Neuronal stem cell (in vitro differentiated cells): Measurements from ENCODE around the gene SLC22A23.

Source experiments
- DNase-seq: peaks from one replicate; pipeline ENCODE4 v3.0.0-alpha.2; 2013; ENCODE audit warnings: low spot score
- H2AFZ ChIP-seq: one replicate; pipeline ENCODE4 v1.6.1; 2013; ENCODE audit warnings: mild to moderate bottlenecking, low read length, inconsistent platforms
- H2AK5ac ChIP-seq: 2 replicates; pipeline ENCODE4 v1.6.1; 2013; ENCODE audit warnings: low read depth, mild to moderate bottlenecking, inconsistent platforms, low read length, moderate library complexity, mixed read lengths
- H2BK120ac ChIP-seq: 2 replicates; pipeline ENCODE4 v1.6.1; 2013; ENCODE audit warnings: low read depth, mild to moderate bottlenecking, inconsistent platforms, low read length, moderate library complexity, mixed read lengths
- H2BK12ac ChIP-seq: one replicate; pipeline ENCODE4 v1.6.1; 2013; ENCODE audit warnings: low read length, inconsistent platforms
- H2BK15ac ChIP-seq: 2 replicates; pipeline ENCODE4 v1.6.1; 2013; ENCODE audit warnings: mild to moderate bottlenecking, low read length, inconsistent platforms, mixed read lengths
- H2BK5ac ChIP-seq: one replicate; pipeline ENCODE4 v1.6.1; 2013; ENCODE audit warnings: inconsistent platforms, mild to moderate bottlenecking, low read length, moderate library complexity
- H3K14ac ChIP-seq: one replicate; pipeline ENCODE4 v1.6.1; 2013; ENCODE audit warnings: low read length, inconsistent platforms
- H3K18ac ChIP-seq: 2 replicates; pipeline ENCODE4 v1.6.1; 2013; ENCODE audit warnings: low read length, inconsistent platforms
- H3K23ac ChIP-seq: 2 replicates; pipeline ENCODE4 v1.6.1; 2013; ENCODE audit warnings: low read depth, mild to moderate bottlenecking, mixed read lengths, low read length, inconsistent platforms; ENCODE audit not compliant: poor library complexity
- H3K27ac ChIP-seq: replicated peaks from 3 replicates; pipeline ENCODE4 v1.5.1; 2013; ENCODE audit warnings: low read length, inconsistent platforms
- H3K27me3 ChIP-seq, 3 experiments: 2 replicates each; pipeline ENCODE4 v1.6.1; 2013; ENCODE audit warnings: low read length in 3 of 3, mild to moderate bottlenecking in 2 of 3, inconsistent platforms in 1 of 3, low read depth in 1 of 3, mixed read lengths in 1 of 3, moderate library complexity in 1 of 3; ENCODE audit not compliant: control insufficient read depth in 3 of 3, insufficient read depth in 3 of 3
- H3K36me3 ChIP-seq, 2 donors: replicated peaks in 1 of 2; 2 replicates each; pipeline ENCODE4 v1.6.1; 2013; ENCODE audit warnings: low read length in 2 of 2; ENCODE audit not compliant: control insufficient read depth in 2 of 2, insufficient read depth in 2 of 2
- H3K4ac ChIP-seq: 2 replicates; pipeline ENCODE4 v1.6.1; 2013; ENCODE audit warnings: inconsistent platforms, mild to moderate bottlenecking, low read length, moderate library complexity
- H3K4me1 ChIP-seq, 2 donors: 1 replicate in 1 of 2; 2 replicates in 1 of 2; pipeline ENCODE4 v1.6.1; 2013; ENCODE audit warnings: low read length in 2 of 2, low read depth in 1 of 2; ENCODE audit not compliant: control insufficient read depth in 2 of 2, insufficient read depth in 1 of 2
- H3K4me2 ChIP-seq: one replicate; pipeline ENCODE4 v1.6.1; 2013; ENCODE audit warnings: mild to moderate bottlenecking, low read length, inconsistent platforms; ENCODE audit not compliant: insufficient read depth, poor library complexity, severe bottlenecking
- H3K4me3 ChIP-seq, 2 donors: 2 replicates each; pipeline ENCODE4 v1.5.1; 2013; ENCODE audit warnings: low read length in 2 of 2, mild to moderate bottlenecking in 2 of 2, inconsistent platforms in 1 of 2, moderate library complexity in 1 of 2
- H3K79me1 ChIP-seq: one replicate; pipeline ENCODE4 v1.6.1; 2013; ENCODE audit warnings: low read depth, mild to moderate bottlenecking, inconsistent platforms, low read length, moderate library complexity
- H3K9ac ChIP-seq: one replicate; pipeline ENCODE4 v1.6.1; 2013; ENCODE audit warnings: mild to moderate bottlenecking, low read depth, low read length, inconsistent platforms; ENCODE audit not compliant: poor library complexity
- H3K9me3 ChIP-seq, 2 donors: replicated peaks in 1 of 2; 2 replicates each; pipeline versions ENCODE3 to v1.6.1; 2013; ENCODE audit warnings: low read length in 2 of 2, mild to moderate bottlenecking in 2 of 2, inconsistent platforms in 1 of 2, low read depth in 1 of 2, mixed read lengths in 1 of 2, moderate library complexity in 1 of 2; ENCODE audit not compliant: control insufficient read depth in 2 of 2, insufficient read depth in 1 of 2
- H4K8ac ChIP-seq: one replicate; pipeline ENCODE4 v1.6.1; 2013; ENCODE audit warnings: low read depth, mild to moderate bottlenecking, inconsistent platforms, low read length, moderate library complexity
- H4K91ac ChIP-seq: one replicate; pipeline ENCODE4 v1.6.1; 2013; ENCODE audit warnings: low read length, low read depth, mild to moderate bottlenecking, inconsistent platforms; ENCODE audit not compliant: poor library complexity
- WGBS, 2 donors: extraction: QIAGEN DNeasy Blood & Tissue Kit; methylation state at CpG; one replicate each; pipeline ENCODE4 v1.1.7; 2013; ENCODE audit warnings: missing lambda C conversion rate in 2 of 2, mixed read lengths in 1 of 2; ENCODE audit not compliant: insufficient read length in 2 of 2, insufficient replicate concordance in 1 of 2; ENCODE audit errors: extremely low coverage in 2 of 2; 5-methylcytosine and 5-hydroxymethylcytosine counted together

Gene SLC22A23

GRCh38 chr6:3269281-3269975 lies 187.4 kb downstream of the SLC22A23 start:
- H2BK12ac ChIP-seq: no peak overlapping the region
- no peak overlapping the region for H4K91ac ChIP-seq
- no peak overlapping the region for H3K4ac ChIP-seq
- no peak overlapping the region for H3K4me3 ChIP-seq
- no peak overlapping the region for H2BK120ac ChIP-seq
- no peaks in the 10 kb centered on the region for H3K9me3 ChIP-seq
- H2AFZ ChIP-seq: no peak overlapping the region
- H4K8ac ChIP-seq: no peak overlapping the region
- no peak overlapping the region for H2BK15ac ChIP-seq
- H2AK5ac ChIP-seq: no peak overlapping the region
- H2BK5ac ChIP-seq: no peak overlapping the region
- no peak overlapping the region for H3K14ac ChIP-seq
- no peak overlapping the region for H3K27ac ChIP-seq
- H3K27me3 ChIP-seq: no peaks in the 10 kb centered on the region
- peaks cover 22 to 95% of the 10 kb centered on the region in 2 donors for H3K36me3 ChIP-seq
- H3K9ac ChIP-seq: no peak overlapping the region
- no peak for DNase-seq
- H3K4me1 ChIP-seq: no peaks in the 10 kb centered on the region
- H3K18ac ChIP-seq: no peak overlapping the region
- no peak overlapping the region for H3K4me2 ChIP-seq
- peaks cover 9% of the 10 kb centered on the region for H3K79me1 ChIP-seq
- peak overlapping the region; percentile 25 for H3K23ac ChIP-seq
- WGBS, 2 donors: no CpG with 5 or more reads among the region's 27 CpGs

GRCh38 chr6:3268680-3269079 lies 188.2 kb downstream of the SLC22A23 start:
- H2BK5ac ChIP-seq: no peak overlapping the region
- H3K9ac ChIP-seq: no peak overlapping the region
- no peak overlapping the region for H2AFZ ChIP-seq
- no peak overlapping the region for H3K4me3 ChIP-seq
- H3K23ac ChIP-seq: no peak overlapping the region
- H2AK5ac ChIP-seq: no peak overlapping the region
- no peak overlapping the region for H2BK120ac ChIP-seq
- H3K4me1 ChIP-seq: no peaks in the 10 kb centered on the region
- H3K79me1 ChIP-seq: peaks cover 13% of the 10 kb centered on the region
- no peak overlapping the region for H4K8ac ChIP-seq
- no CpG with 5 or more reads among the region's 11 CpGs for WGBS, 2 donors
- no peak overlapping the region for H3K14ac ChIP-seq
- DNase-seq: no peak
- H2BK15ac ChIP-seq: no peak overlapping the region
- H3K27me3 ChIP-seq: no peaks in the 10 kb centered on the region
- no peak overlapping the region for H2BK12ac ChIP-seq
- H3K4me2 ChIP-seq: no peak overlapping the region
- no peak overlapping the region for H3K18ac ChIP-seq
- H3K27ac ChIP-seq: no peak overlapping the region
- peaks cover 28 to 95% of the 10 kb centered on the region in 2 donors for H3K36me3 ChIP-seq
- no peaks in the 10 kb centered on the region for H3K9me3 ChIP-seq
- H3K4ac ChIP-seq: no peak overlapping the region
- H4K91ac ChIP-seq: no peak overlapping the region

- H3K36me3 ChIP-seq: peaks cover 27 to 93% of the 10 kb centered on the region in 2 donors
- H2BK15ac ChIP-seq: no peak overlapping the region
- H3K27ac ChIP-seq: no peak overlapping the region
- no peak overlapping the region for H2BK12ac ChIP-seq
- no peaks in the 10 kb centered on the region for H3K9me3 ChIP-seq
- no peak overlapping the region for H2BK5ac ChIP-seq
- H3K23ac ChIP-seq: no peak overlapping the region
- no peak overlapping the region for H2AK5ac ChIP-seq
- no peak overlapping the region for H4K8ac ChIP-seq
- no peak overlapping the region for H3K9ac ChIP-seq
- WGBS, 2 donors: no CpG with 5 or more reads among the region's 5 CpGs
- H3K14ac ChIP-seq: no peak overlapping the region
- no peak for DNase-seq
- no peaks in the 10 kb centered on the region for H3K4me1 ChIP-seq
- H3K4me3 ChIP-seq: no peak overlapping the region
- peaks cover 13% of the 10 kb centered on the region for H3K79me1 ChIP-seq
- H2BK120ac ChIP-seq: no peak overlapping the region
- H3K27me3 ChIP-seq: no peaks in the 10 kb centered on the region
- H3K4me2 ChIP-seq: no peak overlapping the region
- H2AFZ ChIP-seq: no peak overlapping the region
- no peak overlapping the region for H4K91ac ChIP-seq
- H3K18ac ChIP-seq: no peak overlapping the region
- no peak overlapping the region for H3K4ac ChIP-seq
Observed at GRCh38 chr6:3267162-3267561, 189.7 kb downstream of the SLC22A23 start.

GRCh38 chr6:3266170-3266569 lies 190.7 kb downstream of the SLC22A23 start:
- Histone ChIP-seq H4K91ac (no peak overlapping the region), H2AFZ (no peak overlapping the region), H4K8ac (no peak overlapping the region), H3K4ac (no peak overlapping the region), H3K9ac (peak overlapping the region; percentile 13), H2AK5ac (no peak overlapping the region), H3K9me3 (no peaks in the 10 kb centered on the region), H2BK5ac (no peak overlapping the region), H3K4me1 (no peaks in the 10 kb centered on the region), H3K14ac (no peak overlapping the region), H2BK15ac (no peak overlapping the region), H2BK12ac (no peak overlapping the region), H3K23ac (peak overlapping the region; percentile 50), H3K4me2 (no peak overlapping the region), H3K4me3 (no peak overlapping the region), H3K27ac (no peak overlapping the region), H3K27me3 (no peaks in the 10 kb centered on the region), H3K36me3 (peaks cover 24 to 91% of the 10 kb centered on the region in 2 donors), H2BK120ac (no peak overlapping the region), H3K18ac (peak overlapping the region; percentile 13), H3K79me1 (peaks cover 14% of the 10 kb centered on the region)
- no CpG with 5 or more reads among the region's 9 CpGs for WGBS, 2 donors
- DNase-seq: no peak
